ENCODE results near the gene SLC16A6.

DNA sequence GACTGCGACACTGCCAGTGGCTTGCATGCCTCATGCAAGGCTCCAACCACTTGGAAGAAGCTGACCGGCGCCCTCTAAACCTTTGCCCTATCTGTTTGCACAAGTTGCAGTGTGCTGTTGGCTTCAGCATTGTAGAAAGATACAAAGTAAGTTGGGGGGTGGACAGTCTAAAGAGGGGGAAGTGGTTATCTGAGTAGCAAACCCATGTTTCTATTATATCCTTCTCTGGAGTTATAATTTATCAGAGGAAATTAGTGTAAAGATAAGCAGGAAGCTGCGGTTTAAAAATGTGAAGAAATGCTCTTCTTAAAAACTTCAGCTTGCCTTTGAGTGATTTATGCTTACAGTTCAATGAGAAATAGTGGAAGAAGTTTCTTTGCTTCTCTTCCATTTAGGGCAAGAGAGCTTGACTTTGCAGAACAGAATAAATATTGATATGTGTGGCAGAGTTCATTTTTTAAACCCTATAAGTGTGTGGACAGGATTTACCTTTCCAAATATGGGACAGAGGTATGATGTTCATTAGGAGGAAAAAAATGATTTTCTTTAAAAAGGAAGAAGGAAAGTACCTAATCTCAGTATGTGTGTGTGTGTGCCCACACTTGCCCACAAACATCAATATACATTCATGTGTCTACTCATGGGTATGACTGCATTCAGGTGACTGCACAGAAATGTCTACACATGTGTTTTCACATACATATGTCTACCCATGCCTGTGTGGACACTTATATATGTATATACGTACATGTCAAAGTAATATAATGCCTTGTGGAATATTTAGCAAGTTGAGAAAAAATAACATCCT is 35.0 kb downstream of the SLC16A6 start:
- TF ChIP-seq, protein P1, sequence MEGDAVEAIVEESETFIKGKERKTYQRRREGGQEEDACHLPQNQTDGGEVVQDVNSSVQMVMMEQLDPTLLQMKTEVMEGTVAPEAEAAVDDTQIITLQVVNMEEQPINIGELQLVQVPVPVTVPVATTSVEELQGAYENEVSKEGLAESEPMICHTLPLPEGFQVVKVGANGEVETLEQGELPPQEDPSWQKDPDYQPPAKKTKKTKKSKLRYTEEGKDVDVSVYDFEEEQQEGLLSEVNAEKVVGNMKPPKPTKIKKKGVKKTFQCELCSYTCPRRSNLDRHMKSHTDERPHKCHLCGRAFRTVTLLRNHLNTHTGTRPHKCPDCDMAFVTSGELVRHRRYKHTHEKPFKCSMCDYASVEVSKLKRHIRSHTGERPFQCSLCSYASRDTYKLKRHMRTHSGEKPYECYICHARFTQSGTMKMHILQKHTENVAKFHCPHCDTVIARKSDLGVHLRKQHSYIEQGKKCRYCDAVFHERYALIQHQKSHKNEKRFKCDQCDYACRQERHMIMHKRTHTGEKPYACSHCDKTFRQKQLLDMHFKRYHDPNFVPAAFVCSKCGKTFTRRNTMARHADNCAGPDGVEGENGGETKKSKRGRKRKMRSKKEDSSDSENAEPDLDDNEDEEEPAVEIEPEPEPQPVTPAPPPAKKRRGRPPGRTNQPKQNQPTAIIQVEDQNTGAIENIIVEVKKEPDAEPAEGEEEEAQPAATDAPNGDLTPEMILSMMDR (IDR thresholded peaks at IDR 0.05; ENCODE audit: low read length), result no peak
- TF ChIP-seq EZH2 (optimal IDR thresholded peaks at IDR 0.05; ENCODE audit: low read depth, low read length), result no peak

Data from MM.1S (cell line).